ENCODE measurements around the gene NGF.
A peak's percentile ranks its signal among the peaks of the same experiment; 100 is the strongest.

Gene NGF

DNA sequence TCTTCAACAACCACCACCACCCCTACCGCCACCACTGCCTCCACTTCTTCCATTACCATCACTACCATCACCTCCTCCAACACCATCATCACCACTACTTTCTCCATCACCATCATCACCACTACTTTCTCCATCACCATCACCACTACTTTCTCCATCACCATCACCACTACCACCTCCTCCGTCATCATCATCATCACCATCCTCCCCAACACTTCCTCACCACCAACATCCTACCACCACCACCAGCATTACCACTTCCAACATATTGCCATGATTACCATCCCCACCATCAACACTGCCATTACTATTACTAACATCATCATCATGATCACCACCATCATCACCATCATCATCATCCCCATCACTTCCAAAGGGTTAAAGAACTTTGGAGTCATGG, 34.7 kb downstream of the NGF start:
- ChIA-PET CTCF (no interaction called here), POLR2A (ENCODE audit: low non-redundant PET) (no interaction called here)
- TF ChIP-seq, protein P1, sequence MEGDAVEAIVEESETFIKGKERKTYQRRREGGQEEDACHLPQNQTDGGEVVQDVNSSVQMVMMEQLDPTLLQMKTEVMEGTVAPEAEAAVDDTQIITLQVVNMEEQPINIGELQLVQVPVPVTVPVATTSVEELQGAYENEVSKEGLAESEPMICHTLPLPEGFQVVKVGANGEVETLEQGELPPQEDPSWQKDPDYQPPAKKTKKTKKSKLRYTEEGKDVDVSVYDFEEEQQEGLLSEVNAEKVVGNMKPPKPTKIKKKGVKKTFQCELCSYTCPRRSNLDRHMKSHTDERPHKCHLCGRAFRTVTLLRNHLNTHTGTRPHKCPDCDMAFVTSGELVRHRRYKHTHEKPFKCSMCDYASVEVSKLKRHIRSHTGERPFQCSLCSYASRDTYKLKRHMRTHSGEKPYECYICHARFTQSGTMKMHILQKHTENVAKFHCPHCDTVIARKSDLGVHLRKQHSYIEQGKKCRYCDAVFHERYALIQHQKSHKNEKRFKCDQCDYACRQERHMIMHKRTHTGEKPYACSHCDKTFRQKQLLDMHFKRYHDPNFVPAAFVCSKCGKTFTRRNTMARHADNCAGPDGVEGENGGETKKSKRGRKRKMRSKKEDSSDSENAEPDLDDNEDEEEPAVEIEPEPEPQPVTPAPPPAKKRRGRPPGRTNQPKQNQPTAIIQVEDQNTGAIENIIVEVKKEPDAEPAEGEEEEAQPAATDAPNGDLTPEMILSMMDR (conservative IDR thresholded peaks at IDR 0.05; ENCODE audit: low read depth) = no peak
- no peak for DNase-seq (ENCODE audit: low spot score)
- H3K27ac ChIP-seq = no peak overlapping the region

DNA sequence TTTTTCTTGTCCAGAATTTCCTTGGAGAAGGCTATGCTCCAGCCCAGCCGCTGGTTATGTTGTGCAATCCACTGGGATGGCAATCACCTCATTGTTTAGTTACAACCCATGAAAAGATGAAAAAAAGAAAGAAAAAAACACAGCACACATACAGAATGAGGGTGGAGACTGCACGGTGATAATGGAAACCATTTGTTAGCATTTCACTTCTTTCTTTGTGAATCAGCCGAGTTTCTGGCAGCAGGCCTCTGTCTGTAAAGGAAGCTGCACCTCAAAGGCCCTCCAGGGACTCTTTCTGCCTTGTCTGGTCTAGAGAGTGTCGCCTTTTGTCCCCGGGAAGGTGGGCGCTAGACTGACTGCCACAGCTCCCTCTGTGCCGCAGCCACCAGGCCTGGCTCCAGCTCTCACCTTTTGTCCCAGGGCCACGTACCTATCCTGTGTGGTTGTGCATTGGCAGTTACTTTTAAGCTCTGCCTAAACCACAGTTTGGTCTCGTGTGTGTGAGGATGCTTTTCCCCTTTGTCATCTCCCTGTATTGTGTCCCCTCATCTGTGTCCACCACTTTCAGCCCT, 35.6 kb downstream of the NGF start:
- ChIA-PET POLR2A (ENCODE audit: low non-redundant PET) (no interaction called here), CTCF (no interaction called here)
- TF ChIP-seq, protein P1 (conservative IDR thresholded peaks at IDR 0.05; ENCODE audit: low read depth) = no peak
- peak overlapping the region; percentile 90 for H3K27ac ChIP-seq
- DNase-seq (ENCODE audit: low spot score) = peak; percentile 41

DNA sequence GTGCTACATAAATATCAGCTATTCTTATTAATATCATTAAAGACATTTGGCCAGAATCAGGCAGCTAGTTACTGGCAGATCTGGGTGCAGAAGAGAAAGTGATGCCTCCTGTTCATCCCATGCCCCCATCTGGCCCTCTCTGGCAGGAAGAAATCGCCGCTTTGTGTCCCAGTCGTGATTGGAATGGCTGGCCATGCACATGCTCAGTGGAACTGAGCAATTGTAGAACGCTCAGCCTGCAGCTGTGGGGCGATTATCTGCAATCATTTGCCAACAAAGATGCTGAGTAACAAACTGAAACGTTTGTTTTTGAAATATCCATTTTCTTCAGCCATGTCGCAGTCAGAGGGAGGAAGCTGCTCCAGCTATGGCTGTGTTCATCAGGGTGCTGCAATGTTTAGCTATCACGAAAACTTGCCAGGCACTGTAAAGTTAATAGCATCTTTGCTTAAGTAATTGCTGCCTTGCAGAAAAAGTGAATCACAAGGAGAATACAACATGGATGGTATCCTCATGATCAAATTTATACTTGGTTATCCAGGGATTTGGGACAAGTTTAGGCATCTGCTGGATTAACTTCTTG, 36.5 kb downstream of the NGF start:
- peak overlapping the region; percentile 70 for H3K27ac ChIP-seq

DNA sequence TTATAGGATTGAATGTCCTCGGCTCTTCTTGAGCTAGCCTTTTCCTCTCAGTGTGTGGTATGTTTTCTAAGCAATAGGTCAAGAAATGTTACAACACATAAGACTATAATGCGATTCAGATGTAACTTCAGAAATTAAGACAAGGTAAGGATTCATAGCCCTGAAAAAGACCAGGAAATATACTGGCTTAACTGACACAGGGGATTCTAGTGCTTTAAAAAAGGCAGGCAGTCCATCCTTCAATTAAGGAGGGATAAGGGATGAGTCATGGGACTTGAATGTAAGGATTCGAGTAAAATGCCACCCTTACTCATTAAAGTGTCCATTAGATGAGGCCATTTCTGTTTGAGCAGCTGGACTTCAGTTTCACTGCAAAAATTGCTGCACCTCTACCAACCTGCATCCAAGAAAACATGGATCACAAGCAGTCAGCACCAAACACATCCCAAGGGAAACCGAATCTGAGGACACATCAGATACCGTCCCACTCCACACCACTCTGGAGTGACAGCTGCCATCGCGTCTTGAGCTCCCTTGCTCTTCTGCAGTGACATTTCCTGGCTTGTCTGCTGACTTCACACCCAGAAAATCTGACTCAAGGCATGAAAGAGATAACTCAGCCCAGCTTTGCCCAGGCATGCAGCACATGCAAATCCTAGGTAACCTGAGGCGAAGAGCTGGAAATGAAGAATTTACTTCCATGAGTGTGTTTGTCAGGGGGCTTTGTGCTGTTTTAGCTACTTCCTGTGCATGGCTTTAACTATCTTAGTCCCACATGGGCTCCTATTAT, 37.8 kb downstream of the NGF start:
- peak overlapping the region; percentile 86 for H3K27ac ChIP-seq
- CTCF ChIA-PET = interaction anchor here (0.6 to 1.6 kb wide), 4 partner anchors 82 to 802 kb away, joined by 3 to 4 read pairs (median 3); no protein-coding TSS in a partner anchor
- POLR2A ChIA-PET (ENCODE audit: low non-redundant PET) = no interaction called here
- peak; percentile 84 for DNase-seq (ENCODE audit: low spot score)
- TF ChIP-seq, protein P1 (conservative IDR thresholded peaks at IDR 0.05; ENCODE audit: low read depth) = no peak

More for the DNA sequence above, 36.5 kb downstream of the NGF start:
- ChIA-PET CTCF (interaction anchor here (0.7 kb wide), 1 partner anchor 162 kb away, joined by 4 read pairs; no protein-coding TSS in a partner anchor), POLR2A (ENCODE audit: low non-redundant PET) (no interaction called here)
- TF ChIP-seq, protein P1 (conservative IDR thresholded peaks at IDR 0.05; ENCODE audit: low read depth) = no peak
- no peak for DNase-seq (ENCODE audit: low spot score)

DNA sequence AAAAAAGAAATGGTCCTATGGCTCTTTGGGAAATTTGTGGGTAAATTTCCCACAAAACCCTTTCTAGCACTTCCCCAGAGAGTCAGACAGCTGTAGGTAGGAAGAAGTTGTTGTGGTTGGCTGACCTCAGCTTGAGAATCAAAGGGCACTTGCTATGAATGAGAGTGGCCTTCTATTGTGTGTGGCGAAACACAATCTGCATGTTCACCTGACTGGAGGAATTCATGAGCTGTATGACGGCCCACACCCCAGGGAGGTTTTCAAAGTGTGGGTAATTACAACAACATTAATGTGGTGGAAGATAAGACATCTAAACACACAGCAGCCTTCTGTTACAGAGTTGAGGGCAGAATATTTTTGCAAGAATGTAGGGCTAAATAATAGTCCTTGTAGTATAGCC, 38.8 kb downstream of the NGF start:
- POLR2A ChIA-PET (ENCODE audit: low non-redundant PET) = no interaction called here

DNA sequence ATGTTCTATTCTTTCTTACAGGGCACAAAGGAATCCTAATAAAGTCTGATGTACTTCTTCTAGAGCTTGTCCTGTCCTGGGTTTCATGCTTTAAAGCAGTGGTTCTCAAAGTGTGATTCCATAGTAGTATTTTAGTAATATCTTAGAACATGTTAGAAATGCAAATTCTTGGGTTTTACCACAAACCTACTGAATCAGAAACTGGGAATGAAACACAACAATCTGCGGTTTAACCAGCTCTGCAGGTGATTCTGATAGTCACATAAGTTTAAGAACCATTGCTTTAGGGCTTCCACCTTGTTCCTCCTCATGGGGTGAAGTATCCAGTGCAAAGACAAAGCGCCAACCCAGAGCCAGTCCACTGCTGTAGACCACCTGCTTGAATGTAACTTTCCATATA, 41.1 kb downstream of the NGF start:
- H3K27ac ChIP-seq = no peak overlapping the region
- POLR2A ChIA-PET (ENCODE audit: low non-redundant PET) = no interaction called here
- DNase-seq (ENCODE audit: low spot score) = no peak
- CTCF ChIA-PET = interaction anchor here (0.7 kb wide), 1 partner anchor 15 kb away, joined by 3 read pairs; no protein-coding TSS in a partner anchor
- TF ChIP-seq, protein P1 (conservative IDR thresholded peaks at IDR 0.05; ENCODE audit: low read depth) = no peak

More for the DNA sequence above, 38.8 kb downstream of the NGF start:
- TF ChIP-seq, protein P1 (conservative IDR thresholded peaks at IDR 0.05; ENCODE audit: low read depth) = no peak
- CTCF ChIA-PET = interaction anchor here (1.6 kb wide), 1 partner anchor 187 kb away, joined by 4 read pairs; no protein-coding TSS in a partner anchor
- no peak for DNase-seq (ENCODE audit: low spot score)
- no peak overlapping the region for H3K27ac ChIP-seq
